Kidney epithelial cell (primary cell): ENCODE results near the gene HES5. TPM values are rescaled to one million over a fixed set of nuclear protein-coding genes. Genes with fewer than 3 reads are reported as not detected.

Source experiments
- DNase-seq: peaks from one replicate; pipeline ENCODE4 v3.0.0-alpha.2; 2010; ENCODE audit warnings: low read depth
- H3K27me3 ChIP-seq: 2 replicates; pipeline ENCODE4 v1.6.0; 2011; ENCODE audit warnings: low read length; ENCODE audit not compliant: control insufficient read depth, insufficient read depth
- H3K36me3 ChIP-seq: 2 replicates; pipeline ENCODE4 v1.5.1; 2011; ENCODE audit warnings: low read length; ENCODE audit not compliant: control insufficient read depth, insufficient read depth
- H3K4me3 ChIP-seq: 2 replicates; pipeline ENCODE4 v1.5.1; 2011; ENCODE audit warnings: low read depth, mild to moderate bottlenecking, control low read depth, low read length
- CTCF ChIP-seq: IDR thresholded peaks from 2 replicates; pipeline ENCODE4 v1.5.1; 2011; ENCODE audit warnings: mild to moderate bottlenecking, moderate library complexity, low read length, control low read depth, inconsistent platforms; ENCODE audit not compliant: insufficient read depth, poor library complexity, severe bottlenecking
- total RNA-seq: library from RNA; depleted of rRNA; stranded (reverse); fragments of >200 nt; gene quantifications from 2 replicates; pipeline ENCODE4 v1.2.3, GENCODE V29; 2015

HES5 gene
- total RNA-seq, 1 donor from 2014 or later = 0.71 TPM

DNA sequence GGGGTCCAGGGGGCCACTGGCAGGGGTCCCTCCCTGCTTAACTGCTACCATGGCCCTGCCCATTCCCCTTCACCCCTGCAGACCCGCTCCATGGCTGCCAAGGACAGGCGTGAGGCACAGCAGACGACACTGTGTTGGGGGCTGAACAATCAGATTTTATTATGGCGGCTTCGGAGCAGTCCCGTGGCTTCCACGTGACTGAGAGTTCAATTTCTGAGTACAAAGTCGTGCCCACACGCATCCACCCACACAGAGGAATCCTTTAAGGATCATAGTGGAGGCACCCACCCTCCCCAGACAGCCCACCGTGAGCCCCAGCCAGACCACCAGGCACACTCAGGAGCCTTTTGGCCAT lies 1.5 kb downstream of the HES5 start:
- TF ChIP-seq CTCF = no peak
- Histone ChIP-seq H3K4me3 (no peak overlapping the region), H3K27me3 (peaks cover 30% of the 10 kb centered on the region)

GRCh38 chr1:2528016-2528415 lies 2.0 kb downstream of the HES5 start:
- DNase-seq = no peak
- no peak for TF ChIP-seq CTCF
- Histone ChIP-seq H3K27me3 (peaks cover 30% of the 10 kb centered on the region), H3K4me3 (no peak overlapping the region), H3K36me3 (no peaks in the 10 kb centered on the region)

More for the DNA sequence above, 1.5 kb downstream of the HES5 start:
- no peak for DNase-seq
- H3K36me3 ChIP-seq = no peaks in the 10 kb centered on the region

GRCh38 chr1:2527556-2527860 lies 2.6 kb downstream of the HES5 start:
- TF ChIP-seq CTCF = no peak
- Histone ChIP-seq H3K27me3 (peaks cover 30% of the 10 kb centered on the region), H3K4me3 (no peak overlapping the region), H3K36me3 (no peaks in the 10 kb centered on the region)
- no peak for DNase-seq

- no peak for DNase-seq
- Histone ChIP-seq H3K27me3 (peaks cover 30% of the 10 kb centered on the region), H3K36me3 (no peaks in the 10 kb centered on the region), H3K4me3 (no peak overlapping the region)
- TF ChIP-seq CTCF = no peak
Observed at GRCh38 chr1:2526824-2527555, 3.1 kb downstream of the HES5 start.

- Histone ChIP-seq H3K36me3 (no peaks in the 10 kb centered on the region), H3K27me3 (peaks cover 25% of the 10 kb centered on the region), H3K4me3 (peak within 1 kb of the TSS; percentile 67)
- DNase-seq = peak; percentile 67
- no peak for TF ChIP-seq CTCF
Observed at GRCh38 chr1:2525920-2526823, 3.9 kb downstream of the HES5 start, which contains the start of gene PANK4. Gene PANK4 (minus strand): TSS chr1:2526596. CDS start chr1:2526587, 9 bp downstream.

DNA sequence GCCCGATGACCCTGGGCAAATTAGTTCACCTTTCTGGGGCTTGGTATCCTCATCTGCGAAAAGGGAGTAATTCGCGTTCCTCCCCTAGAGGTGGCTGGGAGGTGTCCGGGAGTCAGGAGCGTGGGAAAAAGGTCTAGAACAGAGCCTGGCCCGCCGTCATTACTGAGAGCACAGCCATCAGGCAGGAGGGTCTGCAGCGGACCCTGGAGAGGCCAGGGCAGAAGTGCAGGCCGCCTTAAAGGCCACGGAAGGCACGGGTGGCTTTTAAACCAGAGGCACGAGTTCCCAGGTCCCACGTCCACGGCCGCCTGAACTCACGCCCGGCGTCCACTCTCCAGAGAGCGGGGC lies 4.5 kb downstream of the HES5 start:
- Histone ChIP-seq H3K4me3 (peak overlapping the region; percentile 67), H3K36me3 (no peaks in the 10 kb centered on the region), H3K27me3 (peaks cover 19% of the 10 kb centered on the region)
- DNase-seq = no peak
- peak; percentile 5 for TF ChIP-seq CTCF
